ENCODE measurements around the gene PGAM5.

DNA sequence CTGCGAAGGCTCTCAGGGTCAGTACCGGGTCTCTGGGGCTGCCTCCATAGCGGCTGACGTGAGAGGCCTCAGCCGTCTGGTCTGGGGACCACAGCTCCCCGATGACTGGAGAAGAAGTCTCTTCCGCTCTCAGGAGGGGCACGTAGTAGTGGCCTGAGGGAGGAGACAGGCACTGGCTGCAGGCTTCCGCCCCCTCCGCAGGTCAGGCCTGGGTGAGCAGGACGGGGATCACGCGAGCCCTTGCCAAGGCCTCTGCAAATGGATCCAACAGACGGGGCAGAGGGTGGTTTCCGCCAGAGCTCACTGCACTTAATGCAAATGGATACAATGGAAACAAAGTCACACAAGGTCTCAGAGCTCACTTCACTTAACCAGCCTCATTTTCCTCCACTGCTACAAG, 26.3 kb downstream of the PGAM5 start:
- TF ChIP-seq, protein P1, sequence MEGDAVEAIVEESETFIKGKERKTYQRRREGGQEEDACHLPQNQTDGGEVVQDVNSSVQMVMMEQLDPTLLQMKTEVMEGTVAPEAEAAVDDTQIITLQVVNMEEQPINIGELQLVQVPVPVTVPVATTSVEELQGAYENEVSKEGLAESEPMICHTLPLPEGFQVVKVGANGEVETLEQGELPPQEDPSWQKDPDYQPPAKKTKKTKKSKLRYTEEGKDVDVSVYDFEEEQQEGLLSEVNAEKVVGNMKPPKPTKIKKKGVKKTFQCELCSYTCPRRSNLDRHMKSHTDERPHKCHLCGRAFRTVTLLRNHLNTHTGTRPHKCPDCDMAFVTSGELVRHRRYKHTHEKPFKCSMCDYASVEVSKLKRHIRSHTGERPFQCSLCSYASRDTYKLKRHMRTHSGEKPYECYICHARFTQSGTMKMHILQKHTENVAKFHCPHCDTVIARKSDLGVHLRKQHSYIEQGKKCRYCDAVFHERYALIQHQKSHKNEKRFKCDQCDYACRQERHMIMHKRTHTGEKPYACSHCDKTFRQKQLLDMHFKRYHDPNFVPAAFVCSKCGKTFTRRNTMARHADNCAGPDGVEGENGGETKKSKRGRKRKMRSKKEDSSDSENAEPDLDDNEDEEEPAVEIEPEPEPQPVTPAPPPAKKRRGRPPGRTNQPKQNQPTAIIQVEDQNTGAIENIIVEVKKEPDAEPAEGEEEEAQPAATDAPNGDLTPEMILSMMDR (IDR thresholded peaks at IDR 0.05; ENCODE audit: low read length): no peak
- TF ChIP-seq EZH2phosphoT487 (IDR thresholded peaks at IDR 0.05; ENCODE audit: low read length): no peak

Data from MM.1S (cell line).